ENCODE data around the gene POLR1E. TPM values are rescaled to one million over a fixed set of nuclear protein-coding genes. Genes with fewer than 3 reads are reported as not detected.
"Not testable (repeated sequence)": the region's sequence is repeated elsewhere in the genome, so short reads cannot be mapped to it uniquely, and the experiment has no call there.

POLR1E gene
- total and polyA plus RNA-seq, 7 donors, result 12.1 to 22.5 (median 21.1) TPM

DNA sequence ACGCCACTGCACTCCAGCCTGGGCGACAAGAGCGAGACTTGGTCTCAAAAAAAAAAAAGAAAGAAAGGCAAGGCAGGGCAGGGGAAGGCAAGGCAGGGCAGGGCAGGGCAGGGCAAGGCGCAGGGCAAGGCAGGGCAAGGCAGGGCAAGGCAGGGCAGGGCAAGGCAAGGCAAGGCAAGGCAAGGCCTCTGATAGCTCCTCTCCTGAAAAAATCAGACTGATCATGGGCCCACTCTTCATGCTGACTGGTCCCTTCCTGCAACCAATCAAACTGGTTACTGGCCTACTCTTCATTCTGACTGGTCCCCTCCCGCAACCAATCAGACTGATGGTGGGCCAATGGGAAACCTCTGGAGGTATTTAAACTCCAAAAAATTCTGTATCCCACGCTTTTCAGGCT lies 17.1 kb upstream of the POLR1E start:
- Histone ChIP-seq H3K27me3 (ENCODE audit: insufficient read depth in 3 of 3, low read length in 2 of 3) (no peaks in the 10 kb centered on the region), H3K27ac (no peak overlapping the region), H3K9me3 (no peaks in the 10 kb centered on the region), H3K36me3 (ENCODE audit: insufficient read depth in 1 of 2, low read depth in 1 of 2) (no peaks in the 10 kb centered on the region), H3K4me1 (peaks cover 5% of the 10 kb centered on the region), H3K4me3 (no peak overlapping the region)
- ATAC-seq, result no peak
- 94 to 99% (median 96%) methylated on average over 4 to 6 of the region's 6 CpGs for WGBS, 3 donors
- no peak for DNase-seq
- TF ChIP-seq, protein P1, sequence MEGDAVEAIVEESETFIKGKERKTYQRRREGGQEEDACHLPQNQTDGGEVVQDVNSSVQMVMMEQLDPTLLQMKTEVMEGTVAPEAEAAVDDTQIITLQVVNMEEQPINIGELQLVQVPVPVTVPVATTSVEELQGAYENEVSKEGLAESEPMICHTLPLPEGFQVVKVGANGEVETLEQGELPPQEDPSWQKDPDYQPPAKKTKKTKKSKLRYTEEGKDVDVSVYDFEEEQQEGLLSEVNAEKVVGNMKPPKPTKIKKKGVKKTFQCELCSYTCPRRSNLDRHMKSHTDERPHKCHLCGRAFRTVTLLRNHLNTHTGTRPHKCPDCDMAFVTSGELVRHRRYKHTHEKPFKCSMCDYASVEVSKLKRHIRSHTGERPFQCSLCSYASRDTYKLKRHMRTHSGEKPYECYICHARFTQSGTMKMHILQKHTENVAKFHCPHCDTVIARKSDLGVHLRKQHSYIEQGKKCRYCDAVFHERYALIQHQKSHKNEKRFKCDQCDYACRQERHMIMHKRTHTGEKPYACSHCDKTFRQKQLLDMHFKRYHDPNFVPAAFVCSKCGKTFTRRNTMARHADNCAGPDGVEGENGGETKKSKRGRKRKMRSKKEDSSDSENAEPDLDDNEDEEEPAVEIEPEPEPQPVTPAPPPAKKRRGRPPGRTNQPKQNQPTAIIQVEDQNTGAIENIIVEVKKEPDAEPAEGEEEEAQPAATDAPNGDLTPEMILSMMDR (IDR thresholded peaks at IDR 0.05), result no peak
- intact Hi-C loops (cut with DNase I), result loop anchor here (5.0 to 10.0 kb wide), 2 partner anchors 46 to 316 kb away; partner anchors contain the start of genes EXOSC3 (in 1 of the 2) and GRHPR (in 1 of the 2)

DNA sequence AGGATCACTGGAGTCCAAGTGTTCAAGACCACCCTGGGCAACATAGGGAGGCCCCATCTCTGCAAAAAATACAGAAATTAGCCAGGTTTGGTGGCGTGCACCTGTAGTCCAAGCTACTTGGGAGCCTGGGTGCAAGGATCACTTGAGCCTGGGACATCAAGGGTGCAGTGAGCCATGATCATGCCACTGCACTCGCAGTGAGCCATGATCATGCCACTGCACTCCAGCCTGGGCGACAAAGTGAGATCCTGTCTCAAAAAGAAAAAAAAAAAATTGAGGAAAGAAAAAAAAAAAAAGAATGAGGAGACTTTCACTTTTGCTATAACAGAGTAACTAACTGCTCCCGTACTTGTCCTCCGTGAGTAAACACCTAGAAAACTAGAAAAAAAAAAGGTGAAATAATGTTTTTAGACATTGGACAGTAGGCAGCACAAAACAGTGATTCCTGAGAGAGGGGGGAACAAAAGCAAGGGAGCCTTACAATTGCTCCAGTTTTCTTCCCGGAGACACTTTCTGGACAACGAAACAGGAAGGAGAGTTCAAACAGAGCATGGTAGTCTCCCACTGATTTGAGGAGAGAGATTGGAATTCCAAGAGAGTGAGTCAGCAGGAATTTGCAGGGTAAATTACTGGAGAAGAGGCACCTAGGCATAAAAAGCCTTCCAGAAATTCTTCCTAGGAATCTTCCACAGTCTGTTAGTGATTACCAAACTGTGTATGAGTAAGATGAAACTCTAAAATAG lies 13.6 kb upstream of the POLR1E start:
- TF ChIP-seq, protein P1 (IDR thresholded peaks at IDR 0.05), result no peak
- WGBS, 3 donors, result 26 to 38% (median 31%) methylated on average over 7 of the region's 7 CpGs
- DNase-seq (no peak), ATAC-seq (peak in 2 of 4 donors; percentile 40 to 57)
- no peaks in the 10 kb centered on the region for H3K36me3 ChIP-seq (ENCODE audit: insufficient read depth in 1 of 2, low read depth in 1 of 2)
- H3K27ac ChIP-seq, result peak overlapping the region; percentile 48
- peaks cover 4% of the 10 kb centered on the region for H3K9me3 ChIP-seq
- peak overlapping the region; percentile 47 for H3K4me3 ChIP-seq
- H3K4me1 ChIP-seq, result no peaks in the 10 kb centered on the region
- H3K27me3 ChIP-seq (ENCODE audit: insufficient read depth in 3 of 3, low read length in 2 of 3), result no peaks in the 10 kb centered on the region
- intact Hi-C loops (cut with DNase I), result no loop called here

DNA sequence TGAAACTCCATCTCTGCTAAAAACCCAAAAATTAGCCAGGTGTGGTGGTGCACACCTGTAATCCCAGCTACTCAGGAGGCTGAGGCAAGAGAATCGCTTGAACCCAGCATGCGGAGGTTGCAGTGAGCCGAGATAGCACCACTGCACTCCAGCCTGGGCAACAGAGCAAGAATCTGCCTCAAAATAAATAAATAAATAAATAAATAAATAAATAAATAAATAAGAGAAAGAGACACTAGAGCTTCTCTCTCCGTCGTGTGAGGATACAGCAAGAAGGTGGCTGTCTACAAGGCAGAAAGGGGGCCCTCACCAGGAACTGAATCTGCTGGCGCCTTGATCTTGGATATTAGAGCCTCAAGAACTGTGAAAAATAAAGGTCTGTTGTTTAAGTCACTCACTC lies 11.8 kb upstream of the POLR1E start:
- H3K27ac ChIP-seq; intact Hi-C loops (cut with DNase I); H3K36me3 ChIP-seq (ENCODE audit: insufficient read depth in 1 of 2, low read depth in 1 of 2); H3K9me3 ChIP-seq; H3K4me3 ChIP-seq; H3K27me3 ChIP-seq (ENCODE audit: insufficient read depth in 3 of 3, low read length in 2 of 3); DNase-seq; H3K4me1 ChIP-seq; ATAC-seq: not testable (repeated sequence)
- 66 to 80% (median 67%) methylated on average over 6 of the region's 6 CpGs for WGBS, 3 donors

DNA sequence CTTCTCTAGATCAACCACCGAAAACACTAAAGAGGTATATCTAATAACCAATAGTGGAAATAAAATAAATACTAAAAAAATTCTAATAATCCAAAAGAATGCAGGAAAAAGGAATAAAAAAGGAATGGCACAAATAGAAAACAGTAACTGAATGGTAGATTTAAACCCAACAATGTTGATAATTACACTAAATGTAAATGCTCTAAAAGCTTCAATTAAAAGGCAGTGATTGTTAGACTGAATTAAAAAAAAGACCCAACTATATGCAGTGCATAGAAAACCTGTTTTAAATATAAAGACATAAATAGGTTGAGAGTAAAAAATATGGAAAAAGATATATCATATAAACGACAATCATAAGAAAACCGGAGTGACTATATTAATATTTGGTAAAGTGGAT lies 11.3 kb upstream of the POLR1E start:
- ATAC-seq (no peak), DNase-seq (no peak)
- 81 to 100% (median 95%) methylated on average over 3 of the region's 3 CpGs for WGBS, 3 donors
- Histone ChIP-seq H3K9me3 (peaks cover 4% of the 10 kb centered on the region), H3K4me3 (no peak overlapping the region), H3K36me3 (ENCODE audit: insufficient read depth in 1 of 2, low read depth in 1 of 2) (no peaks in the 10 kb centered on the region), H3K27ac (no peak overlapping the region), H3K27me3 (ENCODE audit: insufficient read depth in 3 of 3, low read length in 2 of 3) (peaks cover 0 to 3% (median 0%) of the 10 kb centered on the region in 3 donors), H3K4me1 (no peaks in the 10 kb centered on the region)
- intact Hi-C loops (cut with DNase I), result no loop called here
- TF ChIP-seq, protein P1 (IDR thresholded peaks at IDR 0.05), result no peak

DNA sequence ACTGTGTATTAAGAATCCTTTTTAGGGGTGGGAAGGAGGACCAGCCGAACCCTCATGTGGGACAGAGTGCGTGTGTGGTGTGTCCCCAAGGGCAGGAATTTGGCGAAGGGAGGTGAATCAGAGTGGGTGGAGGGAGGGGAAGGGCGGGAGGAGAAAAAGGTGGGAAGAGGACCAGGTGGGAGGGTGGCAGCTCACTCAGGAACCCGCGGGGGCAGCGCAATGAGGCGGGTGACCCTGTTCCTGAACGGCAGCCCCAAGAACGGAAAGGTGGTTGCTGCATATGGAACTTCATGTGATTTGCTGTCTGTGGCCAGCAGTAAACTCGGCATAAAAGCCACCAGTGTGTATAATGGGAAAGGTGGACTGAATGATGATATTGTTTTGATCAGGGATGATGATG lies 8.8 kb upstream of the POLR1E start:
- H3K9me3 ChIP-seq, result peaks cover 4% of the 10 kb centered on the region
- H3K27me3 ChIP-seq (ENCODE audit: insufficient read depth in 3 of 3, low read length in 2 of 3), result peaks cover 0 to 3% (median 0%) of the 10 kb centered on the region in 3 donors
- intact Hi-C loops (cut with DNase I), result loop anchor here in 1 of 2 donors (5.0 kb wide), 1 partner anchor 270 kb away; no protein-coding TSS in a partner anchor
- ATAC-seq (no peak), DNase-seq (no peak)
- no peak overlapping the region for H3K4me3 ChIP-seq
- TF ChIP-seq, protein P1 (IDR thresholded peaks at IDR 0.05), result no peak
- no peaks in the 10 kb centered on the region for H3K36me3 ChIP-seq (ENCODE audit: insufficient read depth in 1 of 2, low read depth in 1 of 2)
- H3K4me1 ChIP-seq, result no peaks in the 10 kb centered on the region
- H3K27ac ChIP-seq, result no peak overlapping the region
- WGBS, 3 donors, result 75 to 79% (median 76%) methylated on average over 11 of the region's 11 CpGs

DNA sequence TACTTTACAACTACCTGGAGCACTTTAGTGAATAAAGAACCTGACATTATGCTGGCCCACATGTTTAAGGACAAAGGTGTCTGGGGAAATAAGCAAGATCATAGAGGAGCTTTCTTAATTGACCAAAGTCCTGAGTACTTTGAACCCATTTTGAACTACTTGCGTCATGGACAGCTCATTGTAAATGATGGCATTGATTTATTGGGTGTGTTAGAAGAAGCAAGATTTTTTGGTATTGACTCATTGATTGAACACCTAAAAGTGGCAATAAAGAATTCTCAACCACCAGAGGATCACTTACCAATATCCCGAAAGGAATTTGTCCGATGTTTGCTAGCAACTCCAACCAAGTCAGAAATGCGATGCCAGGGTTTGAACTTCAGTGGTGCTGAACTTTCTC lies 8.3 kb upstream of the POLR1E start:
- not testable (repeated sequence) for DNase-seq; H3K4me1 ChIP-seq; H3K27me3 ChIP-seq (ENCODE audit: insufficient read depth in 3 of 3, low read length in 2 of 3); H3K27ac ChIP-seq; ATAC-seq; H3K36me3 ChIP-seq (ENCODE audit: insufficient read depth in 1 of 2, low read depth in 1 of 2); H3K4me3 ChIP-seq; H3K9me3 ChIP-seq
- intact Hi-C loops (cut with DNase I), result loop anchor here in 1 of 2 donors (5.0 kb wide), 1 partner anchor 270 kb away; no protein-coding TSS in a partner anchor
- 89 to 92% (median 89%) methylated on average over 4 of the region's 4 CpGs for WGBS, 3 donors

DNA sequence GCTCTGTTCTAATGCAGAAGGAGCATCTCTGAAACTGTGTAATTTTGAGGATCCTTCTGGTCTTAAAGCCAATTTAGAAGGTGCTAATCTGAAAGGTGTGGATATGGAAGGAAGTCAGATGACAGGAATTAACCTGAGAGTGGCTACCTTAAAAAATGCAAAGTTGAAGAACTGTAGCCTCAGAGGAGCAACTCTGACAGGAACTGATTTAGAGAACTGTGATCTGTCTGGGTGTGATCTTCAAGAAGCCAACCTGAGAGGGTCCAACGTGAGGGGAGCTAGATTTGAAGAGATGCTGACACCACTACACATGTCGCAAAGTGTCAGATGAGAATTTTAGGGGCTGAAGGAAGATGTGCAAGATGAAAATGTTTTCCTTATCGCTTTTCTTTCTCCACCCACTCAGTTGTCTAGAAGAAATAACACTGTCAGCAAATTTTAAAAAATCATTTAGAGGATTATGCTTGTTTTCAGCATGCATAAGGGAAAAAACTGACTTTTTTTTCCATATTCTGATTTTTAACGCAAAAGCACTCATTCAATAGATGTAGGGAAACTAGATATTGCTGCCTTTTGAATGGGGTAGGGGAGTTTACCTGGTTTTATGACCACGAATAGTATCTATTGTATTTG lies 7.6 kb upstream of the POLR1E start:
- not testable (repeated sequence) for H3K27me3 ChIP-seq (ENCODE audit: insufficient read depth in 3 of 3, low read length in 2 of 3); H3K9me3 ChIP-seq; DNase-seq; H3K4me3 ChIP-seq; H3K4me1 ChIP-seq; H3K36me3 ChIP-seq (ENCODE audit: insufficient read depth in 1 of 2, low read depth in 1 of 2); H3K27ac ChIP-seq; ATAC-seq
- intact Hi-C loops (cut with DNase I), result loop anchor here in 1 of 2 donors (5.0 kb wide), 1 partner anchor 269 kb away; no protein-coding TSS in a partner anchor
- 65 to 68% (median 67%) methylated on average over 5 of the region's 5 CpGs for WGBS, 3 donors
